Activated effector memory CD4-positive, alpha-beta T cell treated with Interleukin-2 at 50 U/mL for 16 hours (primary cell): Measurements from ENCODE around the gene PPARA.

Experiments used
- DNase-seq: peaks from one replicate; pipeline ENCODE4 v3.0.0-alpha.2; 2020

Gene PPARA

GRCh38 chr22:46280999-46281623 is 130.8 kb downstream of the PPARA start:
- no peak for DNase-seq

DNA sequence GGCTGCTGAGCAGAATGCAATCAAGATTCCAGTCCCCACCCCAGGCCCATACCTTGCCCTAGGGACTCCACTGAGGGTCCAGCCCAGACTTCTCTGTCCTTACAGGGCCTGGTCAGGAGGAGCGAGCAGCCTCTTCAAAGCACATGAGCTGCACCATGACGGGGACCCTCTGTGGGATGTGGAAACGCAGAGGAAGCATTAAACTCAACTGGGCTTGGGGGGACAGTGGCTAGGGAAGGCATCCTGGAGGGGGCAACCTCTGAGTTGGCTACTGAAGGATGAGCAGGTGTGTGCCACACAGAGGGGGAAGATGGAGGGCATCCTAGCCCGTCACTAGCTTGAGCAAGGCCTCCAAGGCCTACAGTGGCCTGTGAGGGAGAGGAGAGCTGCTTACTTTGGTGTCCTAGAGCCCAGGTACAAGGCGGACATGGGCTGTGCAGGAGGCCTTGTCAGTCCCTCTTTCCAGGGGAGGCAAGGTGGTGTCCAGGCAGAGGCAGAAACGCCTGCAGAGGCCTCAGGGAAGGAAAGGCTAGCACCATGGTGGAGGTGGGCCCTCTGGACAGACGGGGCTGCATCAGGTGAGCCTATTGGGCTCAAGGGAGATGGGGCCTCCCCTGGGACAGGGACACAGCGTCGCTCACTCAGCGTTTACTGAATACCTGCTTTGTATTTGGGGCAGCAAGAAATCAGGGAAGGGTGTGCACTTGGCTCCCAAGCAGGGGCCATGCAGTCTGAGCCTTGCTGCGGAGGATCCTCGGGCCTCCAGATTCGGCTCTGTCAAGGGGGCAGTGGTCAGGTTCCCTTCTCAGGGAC is 131.7 kb downstream of the PPARA start:
- DNase-seq: no peak

GRCh38 chr22:46286006-46286405 is 135.7 kb downstream of the PPARA start:
- DNase-seq: no peak

- DNase-seq: no peak
These were observed 136.9 kb downstream of the PPARA start for GRCh38 chr22:46286941-46287872.

DNA sequence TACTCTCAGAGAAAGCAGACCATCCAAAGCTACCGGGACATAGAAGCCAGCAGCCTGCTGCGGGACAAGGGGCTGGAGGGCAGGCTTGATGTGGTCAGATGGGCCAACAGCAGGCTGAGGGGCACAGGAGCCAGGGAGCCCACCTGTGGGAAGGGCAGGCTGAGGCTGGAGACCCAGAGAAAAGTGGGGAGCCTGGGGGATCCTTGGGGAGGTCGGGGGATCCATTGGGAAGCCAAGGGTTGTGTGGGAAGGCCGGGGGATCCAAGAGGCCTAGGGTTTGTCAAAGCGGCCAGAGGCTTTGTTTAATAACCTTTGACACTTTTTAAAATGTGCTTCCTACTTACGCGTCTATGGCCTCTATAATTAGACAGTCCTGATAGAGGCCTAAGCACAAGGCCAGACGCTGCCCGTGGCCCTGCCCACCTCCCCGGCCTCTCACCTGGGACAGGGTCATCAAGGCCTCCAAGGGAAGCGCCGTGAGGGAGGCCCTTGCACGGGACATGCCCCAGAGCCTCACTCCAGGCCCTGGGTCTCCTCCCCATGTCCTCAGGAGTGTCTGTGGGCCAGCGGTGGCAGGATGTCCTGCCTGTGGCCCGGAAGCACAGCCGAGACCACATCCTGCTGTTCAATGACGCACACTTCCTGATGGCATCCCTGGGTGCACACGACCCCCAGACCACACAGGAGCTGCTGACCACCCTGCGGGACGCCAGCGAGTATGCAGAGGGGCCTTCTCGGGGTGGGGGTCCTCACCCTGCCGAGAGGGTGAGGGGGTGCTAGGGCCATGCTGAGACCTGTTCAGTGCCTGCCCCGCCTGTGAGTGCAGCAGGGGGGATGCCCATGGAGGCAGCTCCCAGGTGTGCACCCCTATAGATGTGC is 137.8 kb downstream of the PPARA start:
- peak; percentile 6 for DNase-seq

GRCh38 chr22:46288846-46289243 is 138.5 kb downstream of the PPARA start:
- no peak for DNase-seq

DNA sequence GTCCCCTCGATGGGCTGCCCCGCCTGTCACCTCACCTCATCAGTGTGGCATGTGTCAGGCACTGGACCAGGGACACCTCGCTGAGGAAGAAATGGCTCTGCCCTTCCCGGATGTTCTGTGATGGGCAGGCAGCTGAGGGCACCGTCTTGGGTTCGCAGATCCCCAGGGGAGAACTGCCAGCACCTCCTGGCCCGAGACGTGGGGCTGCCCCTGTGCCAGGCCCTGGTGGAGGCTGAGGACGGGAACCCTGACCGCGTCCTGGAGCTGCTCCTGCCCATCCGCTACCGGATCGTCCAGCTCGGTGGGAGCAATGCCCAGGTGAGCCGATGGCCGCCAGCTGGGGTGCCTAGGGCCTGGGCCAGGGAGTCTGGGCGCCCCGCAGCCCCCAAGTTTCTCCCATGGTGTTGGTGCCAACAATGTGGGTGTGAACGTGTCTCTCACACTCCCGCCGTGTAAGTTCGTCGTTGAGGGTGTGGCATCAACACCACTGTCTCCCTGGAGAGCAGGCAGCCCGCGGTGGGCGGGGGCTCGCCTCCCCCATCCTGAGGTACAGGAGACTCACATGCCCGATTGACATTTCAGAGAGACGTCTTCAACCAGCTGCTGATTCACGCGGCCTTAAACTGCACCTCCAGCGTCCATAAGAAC is 139.0 kb downstream of the PPARA start:
- DNase-seq: no peak

GRCh38 chr22:46290121-46290842 is 140.0 kb downstream of the PPARA start:
- no peak for DNase-seq

DNA sequence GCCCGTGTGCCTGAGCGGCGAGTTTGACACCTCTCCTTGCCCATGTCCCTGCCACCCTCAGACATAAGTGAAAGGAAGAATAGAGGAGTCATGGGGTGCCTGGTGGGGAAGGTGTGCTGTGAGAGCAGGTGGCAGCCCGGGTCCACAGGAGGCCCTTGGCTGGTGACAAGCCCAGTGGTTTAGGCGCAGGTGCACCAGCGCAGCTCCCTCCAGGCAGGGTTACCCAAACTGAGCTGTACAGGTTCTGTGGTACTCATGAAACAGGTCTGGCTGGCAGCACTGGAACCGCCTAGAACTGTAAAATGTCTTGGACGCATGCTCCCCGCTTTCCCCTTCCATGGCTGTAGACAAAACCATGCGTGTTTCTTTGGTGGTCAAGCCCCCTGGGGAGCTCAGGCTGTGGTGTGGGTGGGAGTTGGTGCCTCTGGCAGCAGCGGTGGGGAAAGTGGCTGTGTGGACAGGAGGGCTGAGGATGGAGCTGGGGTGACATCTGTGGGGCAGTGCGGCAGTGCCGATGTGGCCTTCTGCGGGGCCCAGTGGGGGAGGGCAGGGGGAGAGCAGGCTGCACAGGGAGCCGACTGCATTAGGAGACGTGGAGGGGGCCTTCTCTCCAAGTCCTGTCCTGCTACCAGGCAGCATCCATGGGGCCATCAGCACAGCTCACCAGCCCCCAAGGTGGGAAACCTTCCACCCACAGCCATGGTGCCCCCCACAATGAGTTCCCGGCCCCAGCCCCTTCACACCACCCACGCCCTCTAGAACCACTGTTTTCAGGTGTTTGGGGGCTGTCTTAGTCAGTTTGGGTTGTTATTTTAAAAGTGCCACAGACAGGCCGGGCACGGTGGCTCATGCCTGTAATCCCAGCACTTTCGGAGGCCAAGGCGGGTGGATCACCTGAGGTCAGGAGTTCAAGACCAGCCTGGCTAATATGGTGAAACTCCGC is 140.8 kb downstream of the PPARA start:
- DNase-seq: no peak

DNA sequence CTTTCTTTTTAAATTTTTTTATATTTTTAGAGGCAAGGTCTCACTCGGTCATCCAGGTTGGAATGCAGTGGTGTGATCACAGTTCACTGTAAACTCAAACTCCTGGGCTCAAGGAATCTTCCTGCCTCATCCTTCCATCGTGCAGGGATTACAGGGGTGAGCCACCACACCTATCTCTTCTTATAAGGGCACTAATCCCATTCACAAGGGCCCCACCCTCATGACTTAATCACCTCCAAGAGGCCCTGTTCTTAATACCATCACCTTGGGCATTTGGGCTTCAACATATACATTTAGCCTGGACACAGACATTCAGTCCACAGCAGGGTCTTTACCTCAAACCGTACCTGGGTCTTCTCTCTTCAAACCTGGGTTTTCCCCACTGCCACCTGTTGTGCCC is 141.8 kb downstream of the PPARA start:
- DNase-seq: no peak

DNA sequence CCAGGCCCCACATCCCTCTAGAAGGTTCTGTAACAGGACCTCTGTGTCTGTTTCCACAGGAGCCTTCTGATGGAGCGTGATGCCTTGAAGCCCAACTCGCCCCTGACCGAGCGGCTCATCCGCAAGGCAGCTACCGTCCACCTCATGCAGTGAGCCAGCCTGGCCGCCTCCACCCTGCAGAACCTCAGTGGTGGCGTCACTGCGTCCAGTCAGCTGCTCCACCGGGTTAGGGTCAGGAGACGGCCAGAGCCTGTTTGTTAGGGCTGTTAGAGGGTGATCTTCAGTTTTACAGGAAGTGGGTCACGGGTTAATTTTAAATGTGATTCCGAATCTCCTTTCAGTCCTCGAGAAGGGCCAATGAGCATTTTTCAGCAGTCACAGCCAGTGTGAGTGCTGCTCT is 142.4 kb downstream of the PPARA start:
- DNase-seq: no peak
